NB4 (cell line): ENCODE data around the gene CIT.

Source experiments
- MYC ChIP-seq: IDR thresholded peaks from 2 replicates; pipeline ENCODE4 v1.6.1; 2011; ENCODE audit warnings: low read depth, low read length
- POLR2A ChIP-seq: IDR thresholded peaks from 2 replicates; pipeline ENCODE4 v1.6.1; 2011; ENCODE audit warnings: mild to moderate bottlenecking; ENCODE audit not compliant: insufficient read length; ENCODE audit errors: extremely low read depth
- TF ChIP-seq, protein P1 (sequence below): IDR thresholded peaks from one replicate; pipeline ENCODE4 v1.5.1; 2012; ENCODE audit warnings: low read depth, low read length
- TF ChIP-seq, protein P2 (sequence below): IDR thresholded peaks from 2 replicates; pipeline ENCODE4 v1.6.1; 2011; ENCODE audit warnings: low read depth, low read length

DNA sequence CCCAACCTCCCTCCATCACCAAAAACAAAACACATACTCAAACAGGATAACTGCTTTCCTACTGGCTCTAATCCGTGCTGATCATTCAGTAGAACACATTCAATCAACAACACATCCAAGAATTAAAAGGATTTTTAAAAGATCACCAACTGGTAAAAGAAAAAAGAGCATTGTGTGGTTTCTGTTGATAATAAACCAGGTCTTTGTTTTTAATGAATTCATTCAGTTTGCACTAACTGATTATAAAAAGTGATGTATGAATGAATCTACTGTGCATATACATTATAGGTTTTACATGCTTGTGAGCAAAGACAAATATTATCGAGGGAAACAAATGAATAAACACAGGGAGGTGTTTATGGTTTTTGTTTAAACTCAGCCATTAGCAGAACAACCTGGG lies 55.1 kb downstream of the CIT start:
- TF ChIP-seq, protein P1, sequence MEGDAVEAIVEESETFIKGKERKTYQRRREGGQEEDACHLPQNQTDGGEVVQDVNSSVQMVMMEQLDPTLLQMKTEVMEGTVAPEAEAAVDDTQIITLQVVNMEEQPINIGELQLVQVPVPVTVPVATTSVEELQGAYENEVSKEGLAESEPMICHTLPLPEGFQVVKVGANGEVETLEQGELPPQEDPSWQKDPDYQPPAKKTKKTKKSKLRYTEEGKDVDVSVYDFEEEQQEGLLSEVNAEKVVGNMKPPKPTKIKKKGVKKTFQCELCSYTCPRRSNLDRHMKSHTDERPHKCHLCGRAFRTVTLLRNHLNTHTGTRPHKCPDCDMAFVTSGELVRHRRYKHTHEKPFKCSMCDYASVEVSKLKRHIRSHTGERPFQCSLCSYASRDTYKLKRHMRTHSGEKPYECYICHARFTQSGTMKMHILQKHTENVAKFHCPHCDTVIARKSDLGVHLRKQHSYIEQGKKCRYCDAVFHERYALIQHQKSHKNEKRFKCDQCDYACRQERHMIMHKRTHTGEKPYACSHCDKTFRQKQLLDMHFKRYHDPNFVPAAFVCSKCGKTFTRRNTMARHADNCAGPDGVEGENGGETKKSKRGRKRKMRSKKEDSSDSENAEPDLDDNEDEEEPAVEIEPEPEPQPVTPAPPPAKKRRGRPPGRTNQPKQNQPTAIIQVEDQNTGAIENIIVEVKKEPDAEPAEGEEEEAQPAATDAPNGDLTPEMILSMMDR, result no peak
- no peak for TF ChIP-seq POLR2A
- TF ChIP-seq, protein P2, sequence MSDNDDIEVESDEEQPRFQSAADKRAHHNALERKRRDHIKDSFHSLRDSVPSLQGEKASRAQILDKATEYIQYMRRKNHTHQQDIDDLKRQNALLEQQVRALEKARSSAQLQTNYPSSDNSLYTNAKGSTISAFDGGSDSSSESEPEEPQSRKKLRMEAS, result no peak
- no peak for TF ChIP-seq MYC
